Measurements from ENCODE around the gene TRIM7. TPM values are rescaled to one million over a fixed set of nuclear protein-coding genes. Genes with fewer than 3 reads are reported as not detected.

The TRIM7 gene
- total and polyA plus RNA-seq, 2 of the 4 experiments (the other 2 are of a cell fraction) = 0.54 to 1.0 TPM

- no peak overlapping the region for H4K8ac ChIP-seq (ENCODE audit: low read depth in 2 of 2, low read length in 2 of 2)
- H3K9me1 ChIP-seq (ENCODE audit: insufficient read depth, low read length) = peaks cover 2% of the 10 kb centered on the region; the same call in 1 of the 2 replicates
- H3K56ac ChIP-seq (ENCODE audit: extremely low read depth, insufficient read depth, low read length) = no peak overlapping the region
- no peak overlapping the region for H2BK15ac ChIP-seq (ENCODE audit: low read depth, low read length)
- no peak overlapping the region for H4K5ac ChIP-seq (ENCODE audit: low read depth, low read length)
- H3K23ac ChIP-seq (ENCODE audit: low read depth, low read length) = no peak overlapping the region
- no peak overlapping the region for H2BK5ac ChIP-seq (ENCODE audit: low read depth, low read length, poor library complexity, severe bottlenecking)
- dilution Hi-C loops (cut with HindIII; ENCODE audit: low sequenced_read_pairs, unreplicated experiment) (no loop called here), in situ Hi-C loops (cut with MboI; ENCODE audit: low sequenced_read_pairs) (no loop called here), intact Hi-C loops (cut with micrococcal nuclease) (no loop called here)
- H3K18ac ChIP-seq (ENCODE audit: low read depth, low read length) = no peak overlapping the region
- CTCF ChIA-PET = interaction anchor here (1.0 kb wide), 1 partner anchor 15 kb away, joined by 3 read pairs; no protein-coding TSS in a partner anchor
- peak overlapping the region; percentile 79 for H2AFZ ChIP-seq (replicated peaks; ENCODE audit: low read length, poor library complexity)
- H3K4ac ChIP-seq (ENCODE audit: low read depth, low read length) = no peak overlapping the region
- no peak overlapping the region for H3K14ac ChIP-seq (replicated peaks; ENCODE audit: low read depth, low read length)
- H3K9ac ChIP-seq (ENCODE audit: low read depth, low read length) = no peak overlapping the region
- no peak overlapping the region for H4K91ac ChIP-seq (ENCODE audit: insufficient read depth, low read depth, low read length)
- no peak overlapping the region for H2AK9ac ChIP-seq (replicated peaks; ENCODE audit: low read depth, low read length, poor library complexity)
- no peaks in the 10 kb centered on the region for H3K9me3 ChIP-seq (ENCODE audit: control insufficient read depth, insufficient read depth, low read length)
- H3K4me2 ChIP-seq (ENCODE audit: low read depth, low read length) = peak overlapping the region; percentile 8
- POLR2A ChIA-PET (ENCODE audit: unreplicated experiment) = no interaction called here
- H2BK120ac ChIP-seq (ENCODE audit: low read depth, low read length) = no peak overlapping the region
- no peaks in the 10 kb centered on the region for H3K36me3 ChIP-seq (ENCODE audit: control insufficient read depth, insufficient read depth, low read length)
- no peak for DNase-seq
- peaks cover 4% of the 10 kb centered on the region; the same call in 1 of the 2 replicates for H3K4me1 ChIP-seq (ENCODE audit: control insufficient read depth, insufficient read depth, low read length)
- 8% methylated on average over 9 of the region's 11 CpGs; no CpG with 5 or more reads in 1 of the 2 experiments for WGBS, 2 experiments (ENCODE audit: extremely low coverage in 2 of 2, insufficient read length in 1 of 2)
- H4K20me1 ChIP-seq (ENCODE audit: insufficient read depth, low read length) = no peaks in the 10 kb centered on the region
- no peaks in the 10 kb centered on the region for H3K79me1 ChIP-seq (ENCODE audit: low read depth in 1 of 2, low read length in 2 of 2)
- no peak overlapping the region for H2BK20ac ChIP-seq (ENCODE audit: low read depth, low read length)
- no peak overlapping the region for H2AK5ac ChIP-seq (ENCODE audit: low read depth, low read length)
- TF ChIP-seq MXI1 (IDR thresholded peaks at IDR 0.05; ENCODE audit: borderline replicate concordance, low read depth, low read length) (no peak), FOS (IDR thresholded peaks at IDR 0.05; ENCODE audit: low read depth, low read length) (no peak), MAZ (IDR thresholded peaks at IDR 0.05; ENCODE audit: borderline replicate concordance, low read depth, low read length) (no peak), CTCF (conservative IDR thresholded peaks at IDR 0.05; ENCODE audit: low read depth, low read length) (no peak), ELK1 (IDR thresholded peaks at IDR 0.05; ENCODE audit: borderline replicate concordance, low read depth, low read length) (no peak), POLR2A (IDR thresholded peaks at IDR 0.05; ENCODE audit: low read depth, low read length) (no peak), SMC3 (IDR thresholded peaks at IDR 0.05; ENCODE audit: low read depth, low read length) (no peak), BHLHE40 (IDR thresholded peaks at IDR 0.05; ENCODE audit: low read depth, low read length) (no peak), NFE2L2 (IDR thresholded peaks at IDR 0.05; ENCODE audit: low read depth, low read length) (no peak)
- H3K27me3 ChIP-seq (ENCODE audit: control insufficient read depth, insufficient read depth, low read length) = no peaks in the 10 kb centered on the region
- no TSS peak for BruUV-seq (replicated peaks)
- H3K4me3 ChIP-seq (ENCODE audit: insufficient read depth, low read depth, low read length) = no peak overlapping the region
- ATAC-seq (ENCODE audit: low read depth) = no peak
- no peak overlapping the region for H3K27ac ChIP-seq (ENCODE audit: insufficient read depth, low read length)
Measured at GRCh38 chr5:181173027-181173419, 32.0 kb downstream of the TRIM7 start.

Measured in IMR-90 (cell line).